HEK293T (cell line): ENCODE results near the gene SORBS2.

Source experiments
- CTCF ChIA-PET: fragments of 350-600 bp; formaldehyde crosslinking; extraction: SDS; loops from one replicate; lab custom pipeline; 2021; ENCODE audit warnings: antibody characterized with exemption, inconsistent platforms; lab: Yijun Ruan, JAX
- POLR2A ChIA-PET: fragments of 350-600 bp; formaldehyde crosslinking; extraction: SDS; loops from one replicate; lab custom pipeline; 2020; ENCODE audit warnings: antibody characterized with exemption, inconsistent platforms; lab: Yijun Ruan, JAX
- DNase-seq: peaks from one replicate; pipeline ENCODE4 v3.0.0; 2012; ENCODE audit warnings: mixed read lengths; ENCODE audit errors: extremely low spot score
- ARNT ChIP-seq: fragments of 450-650 bp; IDR thresholded peaks from 2 replicates; pipeline ENCODE4 v1.6.1; 2017; ENCODE audit warnings: mild to moderate bottlenecking
- BHLHE40 ChIP-seq: fragments of 450-650 bp; IDR thresholded peaks from 2 replicates; pipeline ENCODE4 v1.6.1; 2016; ENCODE audit warnings: mild to moderate bottlenecking, moderate library complexity, borderline replicate concordance
- CTBP1 ChIP-seq: fragments of 450-650 bp; IDR thresholded peaks from 2 replicates; pipeline ENCODE4 v1.6.1; 2016; ENCODE audit warnings: borderline replicate concordance
- ELF4 ChIP-seq: fragments of 450-650 bp; IDR thresholded peaks from 2 replicates; pipeline ENCODE4 v1.6.1; 2017; ENCODE audit warnings: antibody characterized with exemption
- FOXA1 ChIP-seq: fragments of 450-650 bp; IDR thresholded peaks from 2 replicates; pipeline ENCODE4 v1.6.1; 2016; ENCODE audit warnings: mild to moderate bottlenecking
- FOXK2 ChIP-seq: fragments of 450-650 bp; IDR thresholded peaks from 2 replicates; pipeline ENCODE4 v1.6.1; 2016; ENCODE audit warnings: mild to moderate bottlenecking
- FOXM1 ChIP-seq: fragments of 450-650 bp; IDR thresholded peaks from 2 replicates; pipeline ENCODE4 v1.6.1; 2017; ENCODE audit warnings: mild to moderate bottlenecking, borderline replicate concordance
- HDGF ChIP-seq: fragments of 450-650 bp; IDR thresholded peaks from 2 replicates; pipeline ENCODE4 v1.6.1; 2017; ENCODE audit warnings: antibody characterized with exemption, borderline replicate concordance
- L3MBTL2 ChIP-seq: fragments of 450-650 bp; conservative IDR thresholded peaks from 2 replicates; pipeline ENCODE4 v1.6.1; 2016; ENCODE audit warnings: mild to moderate bottlenecking
- LEF1 ChIP-seq: fragments of 450-650 bp; IDR thresholded peaks from 2 replicates; pipeline ENCODE4 v1.6.1; 2017; ENCODE audit warnings: mild to moderate bottlenecking, borderline replicate concordance
- NFRKB ChIP-seq: fragments of 450-650 bp; IDR thresholded peaks from 2 replicates; pipeline ENCODE4 v1.6.1; 2016; ENCODE audit warnings: mild to moderate bottlenecking, moderate library complexity
- PKNOX1 ChIP-seq: fragments of 450-650 bp; IDR thresholded peaks from 2 replicates; pipeline ENCODE4 v1.6.1; 2016
- SP1 ChIP-seq: fragments of 450-650 bp; IDR thresholded peaks from 2 replicates; pipeline ENCODE4 v1.6.1; 2017
- SUZ12 ChIP-seq: fragments of 450-650 bp; IDR thresholded peaks from 2 replicates; pipeline ENCODE4 v1.6.1; 2016; ENCODE audit warnings: mild to moderate bottlenecking
- TARDBP ChIP-seq: fragments of 450-650 bp; IDR thresholded peaks from 2 replicates; pipeline ENCODE4 v1.6.1; 2016
- ZNF384 ChIP-seq: fragments of 450-650 bp; IDR thresholded peaks from 2 replicates; pipeline ENCODE4 v1.6.1; 2016

Gene SORBS2

GRCh38 chr4:185540487-185541120 lies 271.4 kb downstream of the SORBS2 start:
- TF ChIP-seq FOXA1 (no peak), HDGF (no peak), NFRKB (no peak), FOXM1 (no peak), ELF4 (no peak), FOXK2 (no peak), BHLHE40 (no peak), TARDBP (no peak)
- CTCF ChIA-PET: no interaction called here
- no peak for DNase-seq
- POLR2A ChIA-PET: no interaction called here

GRCh38 chr4:185540040-185540439 lies 272.0 kb downstream of the SORBS2 start:
- DNase-seq: no peak
- TF ChIP-seq BHLHE40 (no peak), ZNF384 (no peak), SP1 (no peak), PKNOX1 (no peak), ARNT (no peak), SUZ12 (no peak), L3MBTL2 (no peak), HDGF (no peak), TARDBP (no peak), LEF1 (no peak), NFRKB (no peak)
- ChIA-PET CTCF (no interaction called here), POLR2A (interaction anchor here (0.8 kb wide), 1 partner anchor 34 kb away, joined by 4 read pairs; no protein-coding TSS in a partner anchor)

DNA sequence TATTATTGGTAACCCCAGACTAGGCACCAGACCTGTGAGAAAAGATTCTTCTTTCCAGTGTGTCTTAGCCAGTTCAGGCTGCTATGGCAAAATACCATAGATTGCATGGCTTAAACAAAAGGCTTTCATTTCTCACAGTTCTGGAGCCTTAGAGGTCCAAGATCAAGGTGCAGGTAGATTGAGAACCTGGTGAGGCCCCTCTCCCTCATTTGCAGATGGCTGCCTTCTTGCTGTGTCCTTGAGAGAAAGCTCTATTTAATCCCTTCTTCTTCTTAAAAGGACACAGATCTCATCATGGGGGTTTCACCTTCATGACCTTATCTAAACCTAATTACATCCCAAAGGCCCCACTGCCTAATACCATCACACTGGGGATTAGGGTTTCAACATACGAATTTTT lies 273.2 kb downstream of the SORBS2 start:
- POLR2A ChIA-PET: no interaction called here
- TF ChIP-seq ARNT (no peak), NFRKB (no peak), LEF1 (no peak), SP1 (no peak), HDGF (no peak), BHLHE40 (no peak), FOXA1 (no peak), FOXK2 (no peak)
- CTCF ChIA-PET: no interaction called here
- no peak for DNase-seq

- ChIA-PET POLR2A (interaction anchor here (1.2 to 2.1 kb wide), 5 partner anchors 9 to 43 kb away, joined by 3 to 8 read pairs (median 7); no protein-coding TSS in a partner anchor), CTCF (interaction anchor here (0.6 to 1.8 kb wide), 4 partner anchors 24 to 432 kb away, joined by 4 to 8 read pairs (median 5); no protein-coding TSS in a partner anchor)
Measured at GRCh38 chr4:185536411-185536709, 275.6 kb downstream of the SORBS2 start.

DNA sequence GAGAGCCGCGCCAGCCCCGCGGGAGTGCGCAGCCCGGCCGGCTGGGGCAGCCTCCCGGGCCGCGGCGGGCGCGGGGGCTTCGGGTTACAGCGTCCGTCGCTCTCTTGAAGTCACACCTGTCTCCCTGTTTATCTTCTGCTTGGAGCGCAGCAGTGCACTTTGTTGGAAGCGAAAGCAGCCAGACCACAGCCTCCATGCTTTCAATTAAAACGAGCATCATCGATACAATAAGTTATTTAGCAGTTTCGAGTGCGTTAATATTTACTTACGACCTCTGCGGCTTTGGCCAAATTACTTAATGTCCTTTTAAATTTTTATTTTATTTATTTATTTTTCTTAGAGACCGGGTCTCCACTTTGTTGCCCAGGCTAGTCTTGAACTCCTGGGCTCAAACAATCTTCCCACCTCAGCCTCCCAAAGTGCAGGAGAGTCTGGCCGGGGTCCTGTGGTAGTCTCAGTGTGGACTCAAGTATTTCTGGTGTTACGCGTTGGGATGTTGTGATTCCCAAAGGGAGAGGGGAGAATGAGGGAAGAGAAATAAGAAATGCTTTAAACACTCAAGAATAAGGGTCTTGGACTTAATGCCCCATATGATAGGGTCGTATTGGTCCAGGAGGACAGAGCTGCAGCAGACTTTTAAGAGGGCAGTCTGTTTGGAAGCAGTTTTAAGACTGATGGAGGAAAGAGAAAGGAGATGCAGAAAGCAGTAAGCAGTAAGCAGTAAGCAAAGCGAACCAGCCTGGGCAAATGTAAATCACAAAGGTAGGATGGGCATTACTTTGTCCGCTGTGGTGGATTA lies 276.2 kb downstream of the SORBS2 start:
- DNase-seq: no peak
- POLR2A ChIA-PET: interaction anchor here (0.6 to 2.1 kb wide), 15 partner anchors 9 to 63 kb away, joined by 3 to 11 read pairs (median 4); no protein-coding TSS in a partner anchor
- CTCF ChIA-PET: interaction anchor here (0.5 to 1.8 kb wide), 5 partner anchors 24 to 331 kb away, joined by 3 to 9 read pairs (median 6); no protein-coding TSS in a partner anchor
- TF ChIP-seq TARDBP (no peak), BHLHE40 (no peak), ZNF384 (no peak), NFRKB (no peak), FOXM1 (no peak)

More at GRCh38 chr4:185536411-185536709, 275.6 kb downstream of the SORBS2 start:
- DNase-seq: no peak
- TF ChIP-seq FOXA1 (no peak), ARNT (no peak), SUZ12 (no peak), FOXM1 (no peak), CTBP1 (no peak), BHLHE40 (no peak), LEF1 (no peak), TARDBP (no peak)
